Amniotic epithelial cell (primary cell): Measurements from ENCODE around the gene TCP1.
A peak's percentile ranks its signal among the peaks of the same experiment; 100 is the strongest.
"Not testable (repeated sequence)": the region's sequence is repeated elsewhere in the genome, so short reads cannot be mapped to it uniquely, and the experiment has no call there.

Experiments used
- DNase-seq: peaks from one replicate; pipeline ENCODE4 v3.0.0-alpha.2; 2010; ENCODE audit warnings: low read depth

TCP1 gene

GRCh38 chr6:159789377-159790148 is at the start of gene TCP1:
Gene TCP1 (minus strand): TSS chr6:159789602. CDS start chr6:159789468, 134 bp downstream.
- DNase-seq, result peak; percentile 100

- DNase-seq, result no peak
These were observed 48.8 kb upstream of the TCP1 start for GRCh38 chr6:159838020-159838744.

- no peak for DNase-seq
These were observed 48.1 kb upstream of the TCP1 start for GRCh38 chr6:159837511-159837910.

GRCh38 chr6:159836718-159837490 is 47.5 kb upstream of the TCP1 start:
- no peak for DNase-seq

- DNase-seq, result no peak
These were observed 44.7 kb upstream of the TCP1 start for GRCh38 chr6:159833997-159834603.

GRCh38 chr6:159833556-159833955 is 44.2 kb upstream of the TCP1 start:
- DNase-seq, result peak; percentile 9

- DNase-seq, result no peak
These were observed 43.5 kb upstream of the TCP1 start for GRCh38 chr6:159832946-159833345.

GRCh38 chr6:159831373-159831679 is 41.9 kb upstream of the TCP1 start:
- no peak for DNase-seq

GRCh38 chr6:159830501-159831372 is 41.3 kb upstream of the TCP1 start:
- DNase-seq, result no peak

GRCh38 chr6:159829526-159829925 is 40.1 kb upstream of the TCP1 start:
- no peak for DNase-seq

GRCh38 chr6:159828074-159828473 is 38.7 kb upstream of the TCP1 start:
- peak; percentile 17 for DNase-seq

GRCh38 chr6:159826968-159827647 is 37.7 kb upstream of the TCP1 start:
- DNase-seq, result no peak

- no peak for DNase-seq
These were observed 36.6 kb upstream of the TCP1 start for GRCh38 chr6:159826004-159826403.

- DNase-seq, result not testable (repeated sequence)
These were observed 35.3 kb upstream of the TCP1 start for GRCh38 chr6:159824690-159825089.

GRCh38 chr6:159823953-159824352 is 34.6 kb upstream of the TCP1 start:
- DNase-seq, result no peak

GRCh38 chr6:159821726-159822125 is 32.3 kb upstream of the TCP1 start:
- DNase-seq, result no peak

- no peak for DNase-seq
These were observed 31.7 kb upstream of the TCP1 start for GRCh38 chr6:159821122-159821521.

GRCh38 chr6:159819932-159820640 is 30.7 kb upstream of the TCP1 start:
- DNase-seq, result no peak

GRCh38 chr6:159819098-159819497 is 29.7 kb upstream of the TCP1 start:
- DNase-seq, result no peak
